Astrocyte of the cerebellum (primary cell): Measurements from ENCODE around the gene SORCS2.

Experiments used
- DNase-seq: peaks from one replicate; pipeline ENCODE4 v3.0.0-alpha.2; 2011; ENCODE audit warnings: low read depth
- H3K4me3 ChIP-seq: 2 replicates; pipeline ENCODE4 v1.5.1; 2011; ENCODE audit warnings: mild to moderate bottlenecking, low read depth, low read length, moderate library complexity
- CTCF ChIP-seq: IDR thresholded peaks from 2 replicates; pipeline ENCODE4 v1.5.1; 2012; ENCODE audit warnings: low read length, low read depth, moderate library complexity, mild to moderate bottlenecking; ENCODE audit errors: missing control alignments
- in situ Hi-C: cut with HindIII; loops from 2 replicates; pipeline ENCODE4 v1.10.0; 2017; ENCODE audit warnings: low sequenced_read_pairs

SORCS2 gene

GRCh38 chr4:7217039-7217438 is 24.7 kb downstream of the SORCS2 start:
- DNase-seq, result no peak
- in situ Hi-C loops, result no loop called here
- no peak for TF ChIP-seq CTCF
- no peak overlapping the region for H3K4me3 ChIP-seq

- no peak for DNase-seq
- in situ Hi-C loops, result no loop called here
- no peak overlapping the region for H3K4me3 ChIP-seq
- TF ChIP-seq CTCF, result no peak
These were observed 25.4 kb downstream of the SORCS2 start for GRCh38 chr4:7217474-7218321.

GRCh38 chr4:7218686-7219085 is 26.3 kb downstream of the SORCS2 start:
- no peak for TF ChIP-seq CTCF
- no peak overlapping the region for H3K4me3 ChIP-seq
- DNase-seq, result no peak
- in situ Hi-C loops, result no loop called here

- TF ChIP-seq CTCF, result no peak
- DNase-seq, result no peak
- no peak overlapping the region for H3K4me3 ChIP-seq
- in situ Hi-C loops, result loop anchor here (5.0 kb wide), 2 partner anchors 65 to 105 kb away; no protein-coding TSS in a partner anchor
These were observed 30.2 kb downstream of the SORCS2 start for GRCh38 chr4:7222521-7222920.

GRCh38 chr4:7223541-7223940 is 31.2 kb downstream of the SORCS2 start:
- in situ Hi-C loops, result loop anchor here (5.0 kb wide), 2 partner anchors 64 to 104 kb away; no protein-coding TSS in a partner anchor
- TF ChIP-seq CTCF, result no peak
- no peak for DNase-seq
- H3K4me3 ChIP-seq, result no peak overlapping the region

GRCh38 chr4:7224001-7224400 is 31.7 kb downstream of the SORCS2 start:
- in situ Hi-C loops, result loop anchor here (5.0 kb wide), 2 partner anchors 63 to 103 kb away; no protein-coding TSS in a partner anchor
- TF ChIP-seq CTCF, result no peak
- no peak overlapping the region for H3K4me3 ChIP-seq
- DNase-seq, result no peak
